Activated B cell treated with CpG ODN at 0.5 μM for 24 hours (primary cell): ENCODE measurements around the gene IVD. TPM values are rescaled to one million over a fixed set of nuclear protein-coding genes. Genes with fewer than 3 reads are reported as not detected.
"Not testable (repeated sequence)": the region's sequence is repeated elsewhere in the genome, so short reads cannot be mapped to it uniquely, and the experiment has no call there.

Experiments used
- ATAC-seq: fragments of 200-7000 bp; cut with Tn5 transposase; one replicate; pipeline ENCODE4 v1.10.0; 2021; ENCODE audit warnings: low read depth, mild to moderate bottlenecking, moderate library complexity
- CTCF ChIA-PET: fragments of 350-600 bp; sonication (Branson Sonifier 250); formaldehyde crosslinking; loops from one replicate; lab custom pipeline; 2021; ENCODE audit warnings: antibody characterized with exemption; lab: Charles Lee
- POLR2A ChIA-PET: fragments of 350-600 bp; sonication (Branson Sonifier 250); formaldehyde crosslinking; loops from one replicate; lab custom pipeline; 2021; ENCODE audit warnings: antibody characterized with exemption; lab: Charles Lee
- DNase-seq: peaks from one replicate; pipeline ENCODE4 v3.0.0; 2022
- H3K27ac Mint-ChIP-seq: one replicate; pipeline ENCODE4 v1.8.0; 2020; ENCODE audit warnings: mixed read lengths
- H3K27me3 Mint-ChIP-seq: one replicate; pipeline ENCODE4 v1.8.0; 2021; ENCODE audit warnings: mixed read lengths
- H3K36me3 Mint-ChIP-seq: one replicate; pipeline ENCODE4 v1.8.0; 2021; ENCODE audit warnings: low read depth, mixed read lengths
- H3K4me1 Mint-ChIP-seq: one replicate; pipeline ENCODE4 v1.8.0; 2021; ENCODE audit warnings: mixed read lengths
- H3K4me3 Mint-ChIP-seq: one replicate; pipeline ENCODE4 v1.8.0; 2020; ENCODE audit warnings: mild to moderate bottlenecking, mixed read lengths
- H3K9me3 Mint-ChIP-seq: one replicate; pipeline ENCODE4 v1.8.0; 2020; ENCODE audit warnings: mixed read lengths
- intact Hi-C: fragments of 100-400 bp; cut with micrococcal nuclease; formaldehyde crosslinking; loops from one replicate; pipeline ENCODE4 v1.15.1; 2024
- total RNA-seq: library from RNA; stranded (reverse); gene quantifications from 2 replicates; pipeline ENCODE4 v1.2.3, GENCODE V29; 2022
- TF ChIP-seq, protein P1 (sequence below): fragments of 200-600 bp; IDR thresholded peaks from one replicate; pipeline ENCODE4 v1.8.0; 2022; ENCODE audit warnings: antibody characterized with exemption, mild to moderate bottlenecking

IVD gene
- total RNA-seq, 1 donor from 2014 or later, result 76.7 TPM

DNA sequence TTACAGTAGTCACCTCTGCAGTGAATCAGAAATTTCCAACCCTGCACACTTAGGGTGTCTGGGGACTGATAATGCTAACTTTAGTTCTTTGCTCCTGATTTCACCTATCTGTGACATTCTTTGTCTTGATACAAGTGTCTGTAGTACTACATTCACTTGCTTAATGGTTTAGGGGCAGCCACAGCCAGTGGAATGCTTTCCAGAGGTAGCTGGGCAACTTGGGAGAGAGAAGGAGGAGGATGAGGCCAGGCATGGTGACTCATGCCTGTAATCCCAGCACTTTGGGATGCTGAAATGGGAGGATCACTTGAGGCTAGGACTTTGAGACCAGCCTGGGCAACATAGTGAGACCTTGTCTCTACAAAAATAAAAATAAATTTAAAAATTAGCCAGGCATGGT lies 43.7 kb downstream of the IVD start:
- peaks cover 45% of the 10 kb centered on the region for H3K4me1 Mint-ChIP-seq
- DNase-seq, result no peak
- H3K27me3 Mint-ChIP-seq, result no peaks in the 10 kb centered on the region
- TF ChIP-seq, protein P1, sequence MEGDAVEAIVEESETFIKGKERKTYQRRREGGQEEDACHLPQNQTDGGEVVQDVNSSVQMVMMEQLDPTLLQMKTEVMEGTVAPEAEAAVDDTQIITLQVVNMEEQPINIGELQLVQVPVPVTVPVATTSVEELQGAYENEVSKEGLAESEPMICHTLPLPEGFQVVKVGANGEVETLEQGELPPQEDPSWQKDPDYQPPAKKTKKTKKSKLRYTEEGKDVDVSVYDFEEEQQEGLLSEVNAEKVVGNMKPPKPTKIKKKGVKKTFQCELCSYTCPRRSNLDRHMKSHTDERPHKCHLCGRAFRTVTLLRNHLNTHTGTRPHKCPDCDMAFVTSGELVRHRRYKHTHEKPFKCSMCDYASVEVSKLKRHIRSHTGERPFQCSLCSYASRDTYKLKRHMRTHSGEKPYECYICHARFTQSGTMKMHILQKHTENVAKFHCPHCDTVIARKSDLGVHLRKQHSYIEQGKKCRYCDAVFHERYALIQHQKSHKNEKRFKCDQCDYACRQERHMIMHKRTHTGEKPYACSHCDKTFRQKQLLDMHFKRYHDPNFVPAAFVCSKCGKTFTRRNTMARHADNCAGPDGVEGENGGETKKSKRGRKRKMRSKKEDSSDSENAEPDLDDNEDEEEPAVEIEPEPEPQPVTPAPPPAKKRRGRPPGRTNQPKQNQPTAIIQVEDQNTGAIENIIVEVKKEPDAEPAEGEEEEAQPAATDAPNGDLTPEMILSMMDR, result no peak
- intact Hi-C loops, result no loop called here
- H3K36me3 Mint-ChIP-seq, result peaks cover 4% of the 10 kb centered on the region
- no peak overlapping the region for H3K27ac Mint-ChIP-seq
- POLR2A ChIA-PET, result no interaction called here
- no peak for ATAC-seq
- no peak overlapping the region for H3K4me3 Mint-ChIP-seq
- H3K9me3 Mint-ChIP-seq, result no peaks in the 10 kb centered on the region
- CTCF ChIA-PET, result no interaction called here

- intact Hi-C loops, result no loop called here
- no peak for ATAC-seq
These were observed 44.5 kb downstream of the IVD start for GRCh38 chr15:40450047-40450446.

DNA sequence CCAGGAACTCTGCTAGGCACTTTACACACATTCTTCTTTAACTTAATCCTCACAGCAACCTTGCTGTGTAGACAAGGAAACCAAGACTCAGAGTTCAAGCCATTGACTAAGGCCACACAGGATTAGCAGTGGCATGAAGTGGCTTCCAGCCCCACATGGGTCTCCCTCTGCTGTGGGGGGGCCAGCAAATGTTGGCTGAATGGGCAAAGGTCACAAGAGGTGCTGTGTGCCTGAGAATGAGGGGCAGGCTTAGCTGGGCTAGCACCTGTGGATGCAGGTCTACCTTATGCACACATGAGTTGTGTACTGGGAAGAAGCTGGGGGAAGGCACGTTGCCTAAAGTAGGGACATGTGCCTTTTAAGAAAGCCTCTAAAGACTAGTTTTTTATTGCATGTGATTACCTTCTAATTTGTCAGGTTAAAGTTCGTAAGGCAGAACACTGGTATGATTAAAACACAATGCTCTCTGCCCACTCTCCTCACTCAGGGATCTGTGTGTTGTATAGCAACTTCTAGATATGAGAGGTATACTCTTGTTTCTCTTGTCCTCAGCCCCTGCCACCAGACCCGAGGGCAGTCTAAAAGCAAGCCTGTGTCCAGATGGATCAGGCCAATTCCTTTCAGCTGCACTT lies 46.0 kb downstream of the IVD start:
- H3K4me3 Mint-ChIP-seq, result peak overlapping the region; percentile 21
- no peaks in the 10 kb centered on the region for H3K27me3 Mint-ChIP-seq
- H3K27ac Mint-ChIP-seq, result no peak overlapping the region
- POLR2A ChIA-PET, result no interaction called here
- no peak for ATAC-seq
- peaks cover 51% of the 10 kb centered on the region for H3K4me1 Mint-ChIP-seq
- no peaks in the 10 kb centered on the region for H3K9me3 Mint-ChIP-seq
- peaks cover 2% of the 10 kb centered on the region for H3K36me3 Mint-ChIP-seq
- CTCF ChIA-PET, result interaction anchor here (1.5 to 2.2 kb wide), 2 partner anchors 9 to 29 kb away, joined by 4 to 8 read pairs; no protein-coding TSS in a partner anchor
- intact Hi-C loops, result no loop called here
- DNase-seq, result no peak
- TF ChIP-seq, protein P1, result no peak

More at GRCh38 chr15:40450047-40450446, 44.5 kb downstream of the IVD start:
- DNase-seq, result no peak
- H3K4me3 Mint-ChIP-seq, result no peak overlapping the region
- H3K27ac Mint-ChIP-seq, result no peak overlapping the region
- H3K9me3 Mint-ChIP-seq, result no peaks in the 10 kb centered on the region
- TF ChIP-seq, protein P1, result no peak
- POLR2A ChIA-PET, result no interaction called here
- H3K4me1 Mint-ChIP-seq, result peaks cover 48% of the 10 kb centered on the region
- peaks cover 4% of the 10 kb centered on the region for H3K36me3 Mint-ChIP-seq
- CTCF ChIA-PET, result no interaction called here
- no peaks in the 10 kb centered on the region for H3K27me3 Mint-ChIP-seq

DNA sequence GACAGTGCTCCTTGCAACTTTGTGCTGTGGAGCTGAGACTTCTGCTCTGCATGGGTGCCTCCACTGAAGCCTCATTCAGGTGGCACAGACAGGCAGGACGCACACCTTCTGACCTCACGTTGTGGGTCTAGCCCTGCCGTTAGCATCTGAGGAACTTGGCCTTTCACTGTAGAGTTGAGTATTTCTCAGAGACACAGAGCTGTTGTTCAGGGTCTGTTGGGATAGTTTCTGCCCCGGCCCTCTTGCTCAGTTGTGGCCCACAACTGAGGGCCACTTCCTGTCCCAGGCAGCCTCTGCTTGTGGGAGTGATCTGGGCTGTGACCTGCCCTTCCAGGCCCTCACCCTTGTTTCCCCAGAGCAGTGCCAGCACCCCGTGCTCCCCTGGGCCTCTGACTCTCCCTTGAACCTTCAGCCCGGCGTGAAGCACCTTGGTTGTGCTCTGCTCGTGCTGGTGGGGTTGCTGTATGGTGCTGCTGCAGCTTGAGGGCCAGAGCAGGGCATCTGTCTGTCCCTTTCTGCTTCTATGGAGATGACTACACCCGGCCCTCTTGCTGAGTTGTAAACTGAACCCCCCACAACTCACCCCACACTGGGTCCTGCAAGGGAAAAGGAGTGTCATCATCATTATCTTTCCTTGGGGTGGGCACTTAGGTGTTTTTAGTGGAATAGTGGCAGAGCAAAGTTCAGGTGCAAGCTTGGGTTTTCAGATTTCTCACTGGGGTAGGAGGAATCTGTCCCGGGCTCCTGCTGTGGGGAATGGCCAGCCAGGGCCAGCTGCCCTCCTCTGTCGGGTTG lies 46.9 kb downstream of the IVD start:
- peak overlapping the region; percentile 24 for H3K27ac Mint-ChIP-seq
- ChIA-PET POLR2A (no interaction called here), CTCF (interaction anchor here (2.2 kb wide), 1 partner anchor 10 kb away, joined by 8 read pairs; no protein-coding TSS in a partner anchor)
- H3K36me3 Mint-ChIP-seq, result peaks cover 2% of the 10 kb centered on the region
- DNase-seq (no peak), ATAC-seq (peak; percentile 69)
- H3K27me3 Mint-ChIP-seq, result no peaks in the 10 kb centered on the region
- peak overlapping the region; percentile 21 for H3K4me3 Mint-ChIP-seq
- no peaks in the 10 kb centered on the region for H3K9me3 Mint-ChIP-seq
- peaks cover 51% of the 10 kb centered on the region for H3K4me1 Mint-ChIP-seq
- TF ChIP-seq, protein P1, result no peak
- intact Hi-C loops, result no loop called here

DNA sequence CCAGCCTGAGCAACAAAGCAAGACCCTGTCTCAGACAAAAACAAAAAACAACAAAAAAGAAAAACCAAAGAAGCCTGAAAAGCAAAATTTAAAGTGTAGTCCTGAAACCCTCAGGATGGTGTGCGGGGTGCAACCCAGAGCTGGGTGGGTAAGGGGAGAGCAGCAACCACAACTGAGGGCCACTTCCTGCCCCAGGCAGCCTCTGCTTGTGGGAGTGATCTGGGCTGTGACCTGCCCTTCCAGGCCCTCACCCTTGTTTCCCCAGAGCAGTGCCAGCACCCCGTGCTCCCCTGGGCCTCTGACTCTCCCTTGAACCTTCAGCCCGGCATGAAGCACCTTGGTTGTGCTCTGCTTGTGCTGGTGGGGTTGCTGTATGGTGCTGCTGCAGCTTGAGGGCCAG lies 48.3 kb downstream of the IVD start:
- H3K9me3 Mint-ChIP-seq, DNase-seq, CTCF ChIA-PET, H3K36me3 Mint-ChIP-seq, intact Hi-C loops, H3K27me3 Mint-ChIP-seq, POLR2A ChIA-PET: not testable (repeated sequence)
- peaks cover 51% of the 10 kb centered on the region for H3K4me1 Mint-ChIP-seq
- H3K4me3 Mint-ChIP-seq, result peak overlapping the region; percentile 24
- H3K27ac Mint-ChIP-seq, result peak overlapping the region; percentile 30
- peak; percentile 49 for ATAC-seq
